HAP-1 (cell line): ENCODE results near the gene DPEP2.
"Not testable (repeated sequence)": the region's sequence is repeated elsewhere in the genome, so short reads cannot be mapped to it uniquely, and the experiment has no call there.

Source experiments
- DNase-seq, 2 experiments: peaks; one replicate each; pipeline ENCODE4 v3.0.0-alpha.2; 2016 to 2020; ENCODE audit warnings: low spot score in 2 of 2
- H3K27me3 ChIP-seq: fragments of 250-450 bp; sonication (Bioruptor Pico); 2 replicates; pipeline ENCODE4 v1.5.1; 2020; ENCODE audit warnings: low read depth, mild to moderate bottlenecking, moderate library complexity
- H3K36me3 ChIP-seq: fragments of 250-450 bp; sonication (Bioruptor Pico); replicated peaks from 2 replicates; pipeline ENCODE4 v1.5.1; 2020; ENCODE audit warnings: mild to moderate bottlenecking
- H3K4me1 ChIP-seq: fragments of 250-450 bp; sonication (Bioruptor Pico); 2 replicates; pipeline ENCODE4 v1.5.1; 2020; ENCODE audit warnings: mild to moderate bottlenecking
- H3K4me3 ChIP-seq: fragments of 250-450 bp; sonication (Bioruptor Pico); 2 replicates; pipeline ENCODE4 v1.5.1; 2020; ENCODE audit warnings: mild to moderate bottlenecking, moderate library complexity
- H3K9me3 ChIP-seq: fragments of 250-450 bp; sonication (Bioruptor Pico); 2 replicates; pipeline ENCODE4 v1.5.1; 2020; ENCODE audit warnings: mild to moderate bottlenecking, moderate library complexity
- in situ Hi-C: fragments of 300-500 bp; cut with MboI; formaldehyde crosslinking; loops from 3 replicates; pipeline ENCODE4 v1.14.3; 2020; ENCODE audit warnings: low sequenced_read_pairs, inconsistent platforms, mixed read lengths

Gene DPEP2, protein sequence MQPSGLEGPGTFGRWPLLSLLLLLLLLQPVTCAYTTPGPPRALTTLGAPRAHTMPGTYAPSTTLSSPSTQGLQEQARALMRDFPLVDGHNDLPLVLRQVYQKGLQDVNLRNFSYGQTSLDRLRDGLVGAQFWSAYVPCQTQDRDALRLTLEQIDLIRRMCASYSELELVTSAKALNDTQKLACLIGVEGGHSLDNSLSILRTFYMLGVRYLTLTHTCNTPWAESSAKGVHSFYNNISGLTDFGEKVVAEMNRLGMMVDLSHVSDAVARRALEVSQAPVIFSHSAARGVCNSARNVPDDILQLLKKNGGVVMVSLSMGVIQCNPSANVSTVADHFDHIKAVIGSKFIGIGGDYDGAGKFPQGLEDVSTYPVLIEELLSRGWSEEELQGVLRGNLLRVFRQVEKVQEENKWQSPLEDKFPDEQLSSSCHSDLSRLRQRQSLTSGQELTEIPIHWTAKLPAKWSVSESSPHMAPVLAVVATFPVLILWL

DNA sequence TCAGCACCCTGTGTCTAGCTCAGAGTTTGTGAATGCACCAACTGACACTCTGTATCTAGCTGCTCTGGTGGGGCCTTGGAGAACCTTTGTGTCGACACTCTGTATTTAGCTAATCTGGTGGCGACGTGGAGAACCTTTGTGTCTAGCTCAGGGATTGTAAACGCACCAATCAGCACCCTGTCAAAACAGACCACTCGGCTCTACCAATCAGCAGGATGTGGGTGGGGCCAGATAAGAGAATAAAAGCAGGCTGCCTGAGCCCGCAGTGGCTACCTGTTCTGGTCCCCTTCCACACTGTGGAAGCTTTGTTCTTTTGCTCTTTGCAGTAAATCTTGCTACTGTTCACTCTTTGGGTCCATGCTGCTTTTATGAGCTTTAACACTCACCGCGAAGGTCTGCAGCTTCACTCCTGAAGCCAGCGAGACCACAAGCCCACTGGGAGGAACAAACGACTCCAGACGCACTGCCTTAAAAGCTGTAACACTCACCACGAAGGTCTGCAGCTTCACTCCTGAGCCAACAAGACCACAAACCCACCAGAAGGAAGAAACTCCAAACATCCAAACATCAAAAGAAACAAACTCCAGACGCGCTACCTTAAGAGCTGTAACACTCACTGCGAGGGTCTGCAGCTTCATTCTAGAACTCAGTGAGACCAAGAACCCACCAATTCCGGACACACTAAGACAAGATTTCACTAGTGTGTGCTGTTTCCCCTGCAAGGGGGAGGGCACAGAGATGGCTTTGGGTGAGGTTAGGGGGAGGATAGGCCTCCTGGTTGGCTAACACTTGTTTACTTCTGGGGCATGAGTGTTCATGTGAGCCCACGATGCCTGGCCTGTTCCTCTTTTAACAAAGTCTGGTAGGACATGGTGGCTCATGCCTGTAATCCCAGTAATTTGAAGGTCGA is at the start of gene DPEP2:
Gene DPEP2, minus strand, starts transcription at position 706 of the 910 bp plus-strand sequence. CDS start 6,272 bp downstream, outside the sequence.
- H3K9me3 ChIP-seq, H3K4me1 ChIP-seq, H3K27me3 ChIP-seq, H3K36me3 ChIP-seq, in situ Hi-C loops, H3K4me3 ChIP-seq, DNase-seq: not testable (repeated sequence)

DNA sequence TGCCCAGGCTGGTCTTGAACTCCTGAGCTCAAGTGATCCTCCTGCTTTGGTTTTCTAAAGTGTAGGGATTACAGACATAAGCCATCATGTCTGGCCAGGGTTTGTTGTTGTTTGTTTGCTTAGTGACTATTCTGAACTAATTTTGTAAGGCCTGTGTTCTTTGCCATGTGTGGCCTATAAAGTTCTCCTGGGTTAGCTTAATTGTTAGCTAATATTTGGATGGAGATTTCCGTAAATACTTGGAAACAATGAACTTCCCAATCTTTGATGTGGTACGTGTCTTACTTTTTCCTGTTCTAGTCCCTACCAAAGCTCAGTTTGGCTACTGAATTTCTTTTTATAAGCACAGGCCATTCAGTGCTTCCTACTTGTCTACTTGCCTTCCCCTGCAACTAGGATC is 48.7 kb upstream of the DPEP2 start:
- H3K36me3 ChIP-seq: peaks cover 33% of the 10 kb centered on the region
- H3K27me3 ChIP-seq: no peaks in the 10 kb centered on the region
- in situ Hi-C loops: loop anchor here (10.0 kb wide), 1 partner anchor 373 kb away; no protein-coding TSS in a partner anchor
- no peak for DNase-seq
- no peak overlapping the region for H3K4me3 ChIP-seq
- H3K4me1 ChIP-seq: no peaks in the 10 kb centered on the region
- H3K9me3 ChIP-seq: no peaks in the 10 kb centered on the region

DNA sequence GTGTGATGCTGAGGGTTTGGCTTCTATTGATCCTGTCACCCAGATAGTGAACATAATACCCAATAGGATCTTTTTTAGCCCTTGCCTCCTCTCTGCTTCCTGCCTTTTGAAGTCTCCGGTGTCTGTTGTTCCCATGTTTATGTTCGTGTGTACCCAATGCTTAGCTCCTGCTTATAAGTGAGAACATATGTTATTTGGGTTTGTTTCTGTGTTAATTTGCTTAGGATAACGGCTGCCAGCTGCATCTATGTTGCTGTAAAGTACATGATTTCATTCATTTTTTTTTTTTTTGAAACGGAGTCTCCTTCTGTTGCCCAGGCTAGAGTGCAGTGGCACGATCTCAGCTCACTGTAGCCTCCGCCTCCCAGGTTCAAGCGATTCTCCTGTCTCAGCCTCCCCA is 46.8 kb upstream of the DPEP2 start:
- in situ Hi-C loops: loop anchor here (10.0 kb wide), 1 partner anchor 371 kb away; no protein-coding TSS in a partner anchor
- peaks cover 38% of the 10 kb centered on the region for H3K36me3 ChIP-seq
- H3K9me3 ChIP-seq: no peaks in the 10 kb centered on the region
- no peak for DNase-seq
- H3K27me3 ChIP-seq: no peaks in the 10 kb centered on the region
- H3K4me3 ChIP-seq: no peak overlapping the region
- no peaks in the 10 kb centered on the region for H3K4me1 ChIP-seq

DNA sequence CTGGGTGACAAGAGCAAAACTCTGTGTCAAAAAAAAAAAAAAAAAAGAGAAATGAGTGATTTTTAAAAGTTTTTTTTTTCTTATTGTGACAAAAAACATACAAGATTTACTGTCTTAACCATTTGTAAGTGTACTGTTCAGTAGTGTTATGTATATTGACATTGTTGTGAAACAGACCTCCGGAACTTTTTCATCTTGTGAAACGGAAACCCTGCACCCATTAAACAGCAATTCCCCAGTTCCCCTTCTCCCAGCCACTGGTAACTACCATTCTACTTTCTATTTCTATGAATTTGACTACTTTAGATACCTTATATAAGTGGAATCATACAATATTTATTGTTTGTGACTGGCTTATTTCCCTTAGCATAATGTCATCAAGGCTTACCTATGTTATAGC is 42.5 kb upstream of the DPEP2 start:
- no peaks in the 10 kb centered on the region for H3K27me3 ChIP-seq
- no peak overlapping the region for H3K4me3 ChIP-seq
- H3K9me3 ChIP-seq: no peaks in the 10 kb centered on the region
- no peaks in the 10 kb centered on the region for H3K4me1 ChIP-seq
- no peak for DNase-seq
- in situ Hi-C loops: loop anchor here (10.0 kb wide), 1 partner anchor 367 kb away; no protein-coding TSS in a partner anchor
- peaks cover 32% of the 10 kb centered on the region for H3K36me3 ChIP-seq

DNA sequence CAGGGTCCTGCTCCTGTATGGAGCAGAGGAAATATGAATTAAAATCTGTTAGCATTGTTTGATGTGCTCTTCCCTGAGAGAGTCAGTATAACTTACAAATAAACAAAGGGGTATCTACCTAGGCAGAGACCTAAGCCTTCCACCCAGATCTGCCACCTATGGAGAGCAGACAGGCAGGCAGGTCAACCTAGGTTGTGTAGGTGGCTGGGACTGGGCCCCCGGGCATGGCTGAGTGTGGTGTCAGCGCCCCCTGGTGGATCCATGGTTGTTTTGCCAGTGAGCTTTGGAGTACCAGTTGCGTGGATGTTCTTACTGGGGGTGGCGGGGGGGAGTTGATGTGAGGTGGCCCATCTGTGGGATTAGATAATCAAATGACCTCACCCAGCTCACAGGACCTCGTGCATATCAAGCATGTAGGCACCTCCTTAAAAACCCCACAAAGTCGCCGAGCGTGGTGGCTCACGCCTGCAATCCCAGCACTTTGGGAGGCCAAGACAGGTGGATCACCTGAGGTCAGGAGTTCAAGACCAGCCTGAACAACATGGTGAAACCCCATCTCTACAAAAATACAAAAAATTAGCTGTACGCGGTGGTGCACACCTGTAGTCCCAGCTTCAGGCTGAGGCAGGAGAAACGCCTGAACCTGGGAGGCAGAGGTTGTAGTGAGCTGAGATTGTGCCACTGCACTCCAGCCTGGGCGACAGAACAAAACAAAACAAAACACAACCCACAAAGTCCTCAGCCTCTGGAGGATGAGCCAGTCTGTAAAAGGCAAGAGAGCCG is 41.4 kb upstream of the DPEP2 start:
- H3K4me1 ChIP-seq: no peaks in the 10 kb centered on the region
- in situ Hi-C loops: loop anchor here (10.0 kb wide), 1 partner anchor 366 kb away; no protein-coding TSS in a partner anchor
- H3K4me3 ChIP-seq: no peak overlapping the region
- DNase-seq: peak; percentile 45 to 88
- H3K9me3 ChIP-seq: no peaks in the 10 kb centered on the region
- H3K27me3 ChIP-seq: no peaks in the 10 kb centered on the region
- peaks cover 32% of the 10 kb centered on the region for H3K36me3 ChIP-seq

DNA sequence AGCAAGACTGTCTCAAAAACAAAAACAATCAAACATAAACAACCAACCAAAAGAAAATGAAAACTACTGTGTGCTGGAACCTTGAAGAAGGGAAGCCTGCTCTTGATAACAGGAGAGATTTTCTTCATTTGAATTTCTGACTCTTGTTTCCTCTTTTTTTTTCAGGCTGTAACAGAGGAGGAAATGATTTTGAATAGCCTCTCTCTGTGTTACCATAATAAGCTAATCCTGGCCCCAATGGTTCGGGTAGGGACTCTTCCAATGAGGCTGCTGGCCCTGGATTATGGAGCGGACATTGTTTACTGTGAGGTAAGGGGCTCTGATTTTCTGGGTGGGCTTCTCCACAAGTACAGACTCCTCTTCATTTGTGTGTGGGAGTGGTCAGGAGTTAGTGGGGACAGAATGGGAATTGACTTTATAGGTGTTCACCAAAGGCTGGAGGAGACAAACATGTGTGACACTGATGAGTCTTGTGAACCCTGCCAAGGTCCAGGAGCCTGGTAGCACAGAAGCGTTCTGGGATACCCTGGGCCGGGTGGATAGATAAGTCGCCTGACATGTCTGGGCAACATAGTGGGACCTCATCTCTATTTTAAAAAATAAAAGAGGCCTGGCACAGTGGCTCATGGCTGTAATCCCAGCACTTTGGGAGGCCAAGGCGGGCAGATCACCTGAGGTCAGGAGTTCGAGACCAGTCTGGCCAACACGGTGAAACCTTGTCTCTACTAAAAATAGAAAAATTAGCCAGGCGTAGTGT is 38.7 kb upstream of the DPEP2 start:
- Histone ChIP-seq H3K36me3 (peaks cover 28% of the 10 kb centered on the region), H3K4me1 (no peaks in the 10 kb centered on the region), H3K9me3 (no peaks in the 10 kb centered on the region), H3K4me3 (no peak overlapping the region), H3K27me3 (no peaks in the 10 kb centered on the region)
- no peak for DNase-seq
- in situ Hi-C loops: no loop called here

DNA sequence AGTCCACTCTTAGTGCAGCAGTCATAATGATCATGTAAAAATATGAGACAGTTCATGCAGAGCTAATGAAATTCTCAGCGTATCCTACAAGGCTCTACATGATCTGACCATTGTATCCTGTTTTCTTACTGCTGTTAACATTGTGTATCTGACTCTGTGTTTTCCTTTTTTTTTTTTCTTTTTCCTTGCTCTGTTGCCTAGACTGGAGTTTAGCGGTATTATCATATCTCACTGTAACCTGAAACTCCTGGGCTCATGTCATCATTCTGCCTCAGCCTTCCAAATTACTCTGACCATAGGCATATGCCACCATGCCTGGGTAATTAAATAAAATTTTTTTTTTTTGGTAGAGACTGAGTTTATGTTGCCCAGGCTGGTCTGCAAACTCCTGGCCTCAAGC is 35.9 kb upstream of the DPEP2 start:
- H3K27me3 ChIP-seq: no peaks in the 10 kb centered on the region
- H3K9me3 ChIP-seq: no peaks in the 10 kb centered on the region
- H3K4me3 ChIP-seq: no peak overlapping the region
- in situ Hi-C loops: no loop called here
- H3K4me1 ChIP-seq: no peaks in the 10 kb centered on the region
- peaks cover 12% of the 10 kb centered on the region for H3K36me3 ChIP-seq
- no peak for DNase-seq

DNA sequence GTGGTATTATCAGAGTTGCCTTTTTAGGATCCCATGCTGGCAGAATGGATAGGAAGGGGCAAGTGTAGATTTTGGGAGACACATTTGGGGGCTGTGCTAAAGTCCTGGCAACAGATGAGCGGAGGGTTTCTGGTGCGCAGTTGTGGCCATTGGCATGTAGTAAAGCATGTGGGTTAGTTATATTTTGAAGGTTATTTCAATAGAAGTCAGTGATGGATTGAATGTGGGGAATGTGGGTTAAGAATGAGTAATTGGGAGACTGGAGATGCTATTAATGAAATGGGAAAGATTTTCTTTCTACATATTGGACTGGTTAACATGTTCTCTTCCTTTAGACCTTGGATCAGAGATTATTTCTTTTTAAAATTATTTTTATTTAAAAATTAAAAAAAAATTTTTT is 33.8 kb upstream of the DPEP2 start:
- in situ Hi-C loops: no loop called here
- H3K36me3 ChIP-seq: peaks cover 13% of the 10 kb centered on the region
- H3K9me3 ChIP-seq: no peaks in the 10 kb centered on the region
- DNase-seq: no peak
- H3K4me3 ChIP-seq: no peak overlapping the region
- H3K4me1 ChIP-seq: no peaks in the 10 kb centered on the region
- no peaks in the 10 kb centered on the region for H3K27me3 ChIP-seq

DNA sequence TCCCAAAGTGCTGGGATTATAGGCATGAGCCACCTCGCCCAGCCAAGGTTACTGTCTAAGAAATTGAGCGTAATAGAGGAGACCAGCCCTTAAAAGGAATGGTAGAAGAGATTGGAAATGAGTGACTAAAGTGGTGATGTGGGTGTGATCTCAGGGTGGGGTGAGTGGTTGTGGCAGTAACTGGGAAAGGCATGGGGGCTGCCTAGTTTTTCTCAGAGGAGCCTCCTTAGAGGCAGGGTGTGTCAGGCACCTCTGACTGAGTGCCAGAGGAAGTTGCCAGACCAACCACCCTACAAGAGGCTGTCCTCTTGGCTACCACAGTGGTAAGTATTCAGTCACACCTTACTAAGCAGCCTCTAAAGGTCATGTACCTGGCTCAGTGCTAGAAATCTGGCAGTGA is 32.7 kb upstream of the DPEP2 start:
- Histone ChIP-seq H3K9me3 (no peaks in the 10 kb centered on the region), H3K4me1 (no peaks in the 10 kb centered on the region), H3K4me3 (no peak overlapping the region), H3K27me3 (no peaks in the 10 kb centered on the region), H3K36me3 (peaks cover 11% of the 10 kb centered on the region)
- in situ Hi-C loops: no loop called here
- no peak for DNase-seq

DNA sequence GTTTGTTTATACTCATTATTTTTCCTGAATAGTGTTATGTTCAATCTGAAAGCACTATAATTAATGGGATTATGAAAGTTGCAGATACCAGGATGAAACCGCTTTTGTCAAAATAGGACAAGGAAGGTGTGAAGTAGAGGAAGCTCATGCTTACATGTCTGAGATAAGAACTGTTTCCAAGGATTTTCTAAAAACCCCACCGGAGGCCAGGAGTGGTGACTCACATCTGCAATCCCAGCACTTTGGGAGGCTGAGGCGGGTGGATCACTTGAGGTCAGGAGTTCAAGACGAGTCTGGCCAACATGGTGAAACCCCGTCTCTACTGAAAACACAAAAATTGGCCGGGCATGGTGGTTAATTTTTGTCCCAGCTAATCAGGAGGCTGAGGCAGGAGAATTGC is 30.8 kb upstream of the DPEP2 start:
- H3K4me3 ChIP-seq, H3K4me1 ChIP-seq, in situ Hi-C loops, DNase-seq, H3K27me3 ChIP-seq, H3K9me3 ChIP-seq: not testable (repeated sequence)
- peaks cover 23% of the 10 kb centered on the region for H3K36me3 ChIP-seq

DNA sequence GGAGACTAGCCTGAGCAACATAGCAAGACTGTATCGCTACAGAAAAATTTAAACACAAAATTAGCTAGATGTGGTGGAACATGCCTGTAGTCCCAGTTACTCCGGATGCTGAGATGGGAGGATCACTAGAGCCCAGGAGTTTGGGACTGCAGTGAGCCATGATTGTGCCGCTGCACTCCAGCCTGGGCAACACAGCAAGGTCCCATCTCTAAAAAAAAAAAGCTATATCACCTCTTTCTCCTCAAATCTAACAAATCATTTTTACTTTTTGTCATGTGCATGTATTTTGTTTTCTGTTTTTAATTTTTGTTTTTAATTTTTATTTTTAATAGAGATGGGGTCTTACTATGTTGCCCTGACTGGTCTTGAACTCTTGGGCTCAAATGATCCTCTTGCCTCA is 29.7 kb upstream of the DPEP2 start:
- Histone ChIP-seq H3K27me3 (no peaks in the 10 kb centered on the region), H3K4me3 (no peak overlapping the region), H3K36me3 (peaks cover 23% of the 10 kb centered on the region), H3K9me3 (no peaks in the 10 kb centered on the region), H3K4me1 (peaks cover 5% of the 10 kb centered on the region)
- in situ Hi-C loops: no loop called here
- no peak for DNase-seq

DNA sequence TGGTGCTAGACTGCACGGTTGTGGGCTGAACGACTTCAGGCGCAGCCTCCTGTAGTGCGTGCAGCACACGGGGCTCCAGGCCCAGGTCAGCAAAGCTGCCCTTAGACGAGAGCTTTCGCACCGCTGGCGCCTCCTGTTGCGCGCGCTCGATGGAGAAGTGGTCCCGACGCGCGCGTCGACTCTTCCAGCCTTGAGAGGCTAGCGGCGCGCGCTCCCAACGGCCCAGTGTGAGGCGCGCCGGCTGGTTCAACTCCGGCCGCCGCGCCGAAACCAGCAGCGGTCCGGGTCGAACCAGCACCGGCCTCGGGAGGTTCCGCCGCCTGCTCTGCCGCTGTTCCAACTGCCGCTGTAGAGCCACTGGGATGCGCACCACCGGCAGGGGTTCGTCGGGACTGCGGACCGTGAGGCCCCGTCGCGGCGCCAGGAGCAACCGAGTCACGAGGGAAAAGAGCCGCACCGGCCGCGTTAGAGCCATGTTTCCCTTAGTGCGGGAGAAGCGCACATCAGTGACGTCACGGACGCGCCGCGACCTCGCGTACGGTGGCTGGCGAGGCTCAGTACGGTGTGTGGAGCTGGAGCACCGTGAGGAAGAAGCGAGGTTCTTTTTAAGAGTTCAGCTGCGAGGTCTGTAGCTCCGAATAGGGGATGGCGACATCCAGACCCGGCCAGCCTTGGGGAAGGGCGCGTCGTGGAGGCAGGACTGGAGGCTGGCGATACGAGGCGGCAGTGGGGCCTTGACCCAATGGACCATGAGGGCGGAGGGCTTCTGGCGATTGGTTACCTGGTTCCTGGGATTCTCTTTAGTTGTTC is 23.6 kb upstream of the DPEP2 start, which contains the start of the genes DDX28 and DUS2:
Gene DDX28, minus strand, starts transcription at position 505 of the 810 bp plus-strand sequence. Its CDS starts 30 bp downstream, at position 475.
Gene DUS2, plus strand, starts transcription at position 557 of the 810 bp plus-strand sequence. CDS start 14,740 bp downstream, outside the sequence.
- Histone ChIP-seq H3K4me1 (peaks cover 11% of the 10 kb centered on the region), H3K36me3 (peaks cover 27% of the 10 kb centered on the region), H3K4me3 (peak within 1 kb of the TSS; percentile 91), H3K9me3 (no peaks in the 10 kb centered on the region), H3K27me3 (no peaks in the 10 kb centered on the region)
- DNase-seq: peak; percentile 79 to 93
- in situ Hi-C loops: no loop called here
